Uterine smooth muscle cell (primary cell): ENCODE results near the gene FBXL3. TPM values are rescaled to one million over a fixed set of nuclear protein-coding genes. Genes with fewer than 3 reads are reported as not detected.

ENCODE experiments used
- total RNA-seq: library from RNA; depleted of rRNA; stranded (reverse); fragments of >200 nt; gene quantifications from 2 replicates; pipeline ENCODE4 v1.2.3, GENCODE V29; 2014

Gene FBXL3, protein sequence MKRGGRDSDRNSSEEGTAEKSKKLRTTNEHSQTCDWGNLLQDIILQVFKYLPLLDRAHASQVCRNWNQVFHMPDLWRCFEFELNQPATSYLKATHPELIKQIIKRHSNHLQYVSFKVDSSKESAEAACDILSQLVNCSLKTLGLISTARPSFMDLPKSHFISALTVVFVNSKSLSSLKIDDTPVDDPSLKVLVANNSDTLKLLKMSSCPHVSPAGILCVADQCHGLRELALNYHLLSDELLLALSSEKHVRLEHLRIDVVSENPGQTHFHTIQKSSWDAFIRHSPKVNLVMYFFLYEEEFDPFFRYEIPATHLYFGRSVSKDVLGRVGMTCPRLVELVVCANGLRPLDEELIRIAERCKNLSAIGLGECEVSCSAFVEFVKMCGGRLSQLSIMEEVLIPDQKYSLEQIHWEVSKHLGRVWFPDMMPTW
- 59.0 and 67.3 TPM in 2 replicates for total RNA-seq

DNA sequence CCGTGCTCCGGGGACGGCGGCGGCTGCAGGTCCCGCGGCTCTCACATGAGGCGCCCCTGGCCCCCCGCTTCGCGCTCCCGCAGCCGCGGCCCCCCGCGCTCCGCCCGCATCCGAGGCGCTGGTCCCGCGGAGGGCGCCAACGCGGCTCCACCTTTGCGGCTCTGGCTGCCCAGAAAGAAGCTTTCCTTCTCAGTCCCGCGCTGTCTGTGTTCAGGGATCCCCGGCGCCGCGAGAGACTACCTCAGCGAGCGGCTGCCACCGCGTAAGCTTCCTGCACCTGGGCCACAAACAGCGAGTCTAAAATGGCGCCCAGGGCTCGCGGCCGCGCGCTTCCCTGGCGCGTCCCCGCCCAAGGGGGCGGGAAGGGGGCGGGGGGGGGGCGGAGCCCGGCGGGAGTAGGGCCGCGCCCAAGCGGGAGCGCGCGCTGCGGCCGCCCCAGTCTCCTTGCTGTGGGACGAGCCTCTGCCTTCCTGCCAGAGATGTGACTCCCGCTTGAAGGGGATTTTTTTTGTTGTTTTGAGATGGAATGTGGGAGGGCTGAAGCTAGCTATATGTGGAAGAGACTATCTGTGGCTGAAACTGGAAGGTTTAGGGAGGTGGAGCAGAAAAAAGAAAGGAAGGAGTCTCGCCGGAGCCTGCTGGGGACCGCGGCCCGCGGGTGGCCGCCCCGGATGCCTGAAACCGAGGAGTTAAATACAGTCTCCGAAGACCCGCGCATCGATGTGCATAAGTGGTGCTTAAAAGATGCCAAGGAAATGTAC is at the start of gene FBXL3:
TSS of gene FBXL3 (minus strand) at position 299 of the 761 bp plus-strand sequence. CDS start 5,299 bp downstream, outside the sequence.

DNA sequence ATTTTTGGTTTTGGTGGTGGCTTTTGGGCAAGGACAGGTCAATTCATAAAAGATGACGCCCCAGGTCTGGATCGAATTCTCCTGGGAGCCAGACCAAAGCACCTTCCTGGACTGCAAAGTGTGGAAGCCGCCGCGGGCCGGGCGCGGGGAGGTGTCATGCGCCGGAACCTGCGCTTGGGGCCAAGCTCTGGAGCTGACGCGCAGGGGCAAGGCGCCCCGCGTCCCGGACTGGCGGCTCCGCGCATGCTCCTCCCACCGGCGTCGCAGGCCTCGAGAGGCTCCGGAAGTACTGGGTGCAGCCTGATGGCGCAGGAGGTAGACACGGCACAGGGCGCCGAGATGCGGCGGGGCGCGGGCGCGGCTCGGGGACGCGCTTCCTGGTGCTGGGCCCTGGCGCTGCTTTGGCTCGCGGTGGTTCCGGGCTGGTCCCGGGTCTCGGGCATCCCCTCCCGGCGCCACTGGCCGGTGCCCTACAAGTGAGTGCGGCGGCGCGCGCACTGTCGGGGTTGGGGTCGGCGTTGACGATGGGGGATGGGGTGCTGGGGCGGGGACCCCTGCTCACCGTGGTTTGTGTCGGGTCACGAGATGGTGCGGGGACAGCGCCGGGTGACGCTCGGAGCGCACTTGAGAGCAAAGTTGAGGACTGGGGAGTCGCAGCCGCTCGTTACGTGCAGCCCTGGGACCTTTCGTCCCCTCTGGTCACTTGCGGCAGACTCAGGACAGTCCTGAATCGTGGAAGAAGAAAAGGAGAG is 35.0 kb downstream of the FBXL3 start, which contains the start of gene CLN5:
TSS of gene CLN5 (plus strand) at position 286 of the 752 bp plus-strand sequence. CDS start at position 304, 18 bp downstream.

Other genes starting within 250 kb of the FBXL3 start
- gene KCTD12, start 140.8 kb downstream of the FBXL3 start, total RNA-seq, result 5.0 and 11.2 TPM in 2 replicates
- gene ACOD1, start 78.6 kb downstream of the FBXL3 start, total RNA-seq, result not detected in 2 replicates
- gene CLN5, start 35.1 kb downstream of the FBXL3 start, total RNA-seq, result 19.7 and 22.5 TPM in 2 replicates